Ishikawa (cell line): ENCODE measurements around the gene RAI1.

Experiments used
- CEBPB ChIP-seq: IDR thresholded peaks from 2 replicates; pipeline ENCODE4 v1.6.1; 2012
- CREB1 ChIP-seq: IDR thresholded peaks from 2 replicates; pipeline ENCODE4 v1.6.1; 2012; ENCODE audit warnings: low read depth
- EP300 ChIP-seq: IDR thresholded peaks from 2 replicates; pipeline ENCODE4 v1.6.1; 2012; ENCODE audit warnings: borderline replicate concordance
- TAF1 ChIP-seq: IDR thresholded peaks from 2 replicates; pipeline ENCODE4 v1.6.1; 2012; ENCODE audit warnings: low read depth, mild to moderate bottlenecking
- TF ChIP-seq, protein P1 (sequence below): IDR thresholded peaks from 2 replicates; pipeline ENCODE4 v1.6.1; 2012

DNA sequence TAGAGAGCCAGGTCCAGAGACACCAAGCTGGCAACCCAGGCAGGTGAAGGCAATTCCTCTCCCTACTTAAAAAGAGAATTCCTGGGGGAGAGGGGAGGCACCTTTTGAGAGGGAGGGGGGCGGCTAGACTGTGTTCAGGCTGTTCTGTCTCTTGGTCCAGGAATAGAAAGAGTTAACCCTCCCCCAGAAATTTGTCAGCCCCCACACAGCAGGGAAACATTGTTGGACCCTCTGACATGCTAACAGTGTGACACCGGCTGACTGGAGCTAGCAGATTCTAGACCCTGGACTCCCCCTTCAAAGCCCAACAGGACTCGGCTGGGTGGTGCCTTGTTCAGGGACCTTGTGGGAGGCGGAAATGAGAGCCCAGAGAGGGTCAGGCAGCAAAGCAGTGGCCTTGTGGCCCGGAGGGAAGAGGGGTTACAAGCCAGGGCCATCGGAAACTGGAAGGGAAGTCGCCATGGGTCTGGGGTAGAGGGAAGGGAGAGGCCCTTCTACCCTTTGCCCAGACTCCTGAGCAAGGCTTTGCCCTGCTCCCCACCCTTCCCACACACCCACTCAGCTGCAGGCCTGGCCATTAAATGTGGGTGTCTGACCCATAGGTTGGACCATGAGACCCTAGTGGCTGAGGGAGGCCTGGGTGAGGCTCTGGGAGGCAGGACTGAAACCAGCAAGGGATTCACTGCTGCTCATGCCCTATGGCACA is 44.6 kb downstream of the RAI1 start:
- TF ChIP-seq CEBPB = no peak
- TF ChIP-seq, protein P1, sequence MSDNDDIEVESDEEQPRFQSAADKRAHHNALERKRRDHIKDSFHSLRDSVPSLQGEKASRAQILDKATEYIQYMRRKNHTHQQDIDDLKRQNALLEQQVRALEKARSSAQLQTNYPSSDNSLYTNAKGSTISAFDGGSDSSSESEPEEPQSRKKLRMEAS = no peak
- TF ChIP-seq TAF1 = no peak
- no peak for TF ChIP-seq EP300
- no peak for TF ChIP-seq CREB1
